Psoas muscle (tissue), 8 donors: ENCODE measurements around the gene CCDC184. TPM values are rescaled to one million over a fixed set of nuclear protein-coding genes. Genes with fewer than 3 reads are reported as not detected.
"Not testable (repeated sequence)": the region's sequence is repeated elsewhere in the genome, so short reads cannot be mapped to it uniquely, and the experiment has no call there.

Experiments
- ATAC-seq, 4 donors: fragments of 200-7000 bp; cut with Tn5 transposase; one replicate each; pipeline ENCODE4 v1.9.1; 2020; ENCODE audit warnings: moderate library complexity in 3 of 4, mild to moderate bottlenecking in 2 of 4
- DNase-seq, 2 donors: peaks; one replicate each; pipeline ENCODE4 v3.0.0-alpha.2; 2020
- H3K27ac ChIP-seq: fragments of 200-600 bp; one replicate; pipeline ENCODE4 v1.8.0; 2022
- H3K27me3 ChIP-seq, 3 donors: fragments of 200-600 bp in 1 of 3; one replicate each; pipeline versions ENCODE4 v1.6.1 to v1.8.0; 2013 to 2022; ENCODE audit warnings: low read length in 2 of 3, mild to moderate bottlenecking in 2 of 3, moderate library complexity in 1 of 3; ENCODE audit not compliant: insufficient read depth in 3 of 3
- H3K36me3 ChIP-seq, 2 donors: fragments of 200-600 bp in 1 of 2; one replicate each; pipeline versions ENCODE4 v1.6.1 to v1.8.0; 2013 to 2022; ENCODE audit warnings: low read depth in 1 of 2, mild to moderate bottlenecking in 1 of 2, moderate library complexity in 1 of 2; ENCODE audit not compliant: insufficient read depth in 1 of 2
- H3K4me1 ChIP-seq: fragments of 200-600 bp; one replicate; pipeline ENCODE4 v1.8.0; 2022
- H3K4me3 ChIP-seq: fragments of 200-600 bp; one replicate; pipeline ENCODE4 v1.8.0; 2022; ENCODE audit warnings: mild to moderate bottlenecking
- H3K9me3 ChIP-seq: fragments of 200-600 bp; one replicate; pipeline ENCODE4 v1.8.0; 2022
- CTCF ChIP-seq: fragments of 200-600 bp; IDR thresholded peaks from one replicate; pipeline ENCODE4 v1.8.0; 2022; ENCODE audit warnings: antibody characterized with exemption
- WGBS, 3 donors: extraction: QIAGEN DNeasy Blood & Tissue Kit; methylation state at CpG; one replicate each; pipeline versions ENCODE4 v1.1.6 to v1.1.7; 2013; 5-methylcytosine and 5-hydroxymethylcytosine counted together
- intact Hi-C, 2 donors: fragments of 100-400 bp; cut with DNase I; formaldehyde crosslinking; loops; one replicate each; pipeline versions ENCODE4 v1.11.0 to v1.14.2; 2022
- polyA plus RNA-seq, 3 donors: library from polyadenylated mRNA; stranded (reverse); fragments of 200-250 nt; gene quantifications; one replicate each; pipeline ENCODE4 v1.2.3, GENCODE V29; 2013
- total RNA-seq, 4 donors: library from RNA; stranded (reverse); fragmentation: NEBNext Ultra II Directional in 2 of 4; extraction: Animal tissue kit (Norgen Biotek cat#: 25700) in 2 of 4; gene quantifications; one replicate each; pipeline versions ENCODE4 v1.2.1 to v1.2.4, GENCODE V29; 2021 to 2023
- donor health status: healthy with polysubstance abuse.
- donor health status: DM: no; HTN: no; CAD: no; lungs with moderate emphysema.
- donor health status: Bipolar disorder and iron deficiency.
- donor health status: healthy.
- donor health status: DM: yes; HTN: yes; CAD: no.
- donor health status: DM: no; HTN: no; CAD: no.
- donor health status: DM: no; HTN: no; CAD: no.
- donor health status: DM: yes; HTN: yes; CAD: no.

CCDC184 gene
- total and polyA plus RNA-seq, 7 donors, result 0.16 to 0.84 (median 0.49) TPM

GRCh38 chr12:48145981-48146380 lies 37.5 kb upstream of the CCDC184 start:
- no peak for TF ChIP-seq CTCF
- peaks cover 4% of the 10 kb centered on the region for H3K4me1 ChIP-seq
- intact Hi-C loops, result loop anchor here in 1 of 2 donors (2.0 kb wide), 1 partner anchor 15 kb away; no protein-coding TSS in a partner anchor
- DNase-seq (no peak), ATAC-seq (no peak)
- peaks cover 22 to 99% of the 10 kb centered on the region in 2 donors for H3K36me3 ChIP-seq
- H3K27ac ChIP-seq, result peak overlapping the region; percentile 97
- H3K27me3 ChIP-seq, result no peaks in the 10 kb centered on the region
- 3 to 26% (median 19%) methylated on average over 1 of the region's 1 CpG for WGBS, 3 donors
- H3K4me3 ChIP-seq, result no peak overlapping the region
- H3K9me3 ChIP-seq, result no peaks in the 10 kb centered on the region

GRCh38 chr12:48151103-48151771 lies 32.2 kb upstream of the CCDC184 start:
- peak overlapping the region; percentile 97 for H3K27ac ChIP-seq
- intact Hi-C loops, result no loop called here
- peak; percentile 71 to 81 (median 76) for ATAC-seq
- WGBS, 3 donors, result 36 to 63% (median 37%) methylated on average over 2 of the region's 2 CpGs
- H3K4me1 ChIP-seq, result peaks cover 40% of the 10 kb centered on the region
- no peaks in the 10 kb centered on the region for H3K9me3 ChIP-seq
- TF ChIP-seq CTCF, result peak; percentile 10
- H3K4me3 ChIP-seq, result peak overlapping the region; percentile 72
- DNase-seq, result peak in 1 of 2 donors; percentile 81
- H3K36me3 ChIP-seq, result peaks cover 7 to 77% of the 10 kb centered on the region in 2 donors
- no peaks in the 10 kb centered on the region for H3K27me3 ChIP-seq

GRCh38 chr12:48155786-48156185 lies 27.7 kb upstream of the CCDC184 start:
- peak in 1 of 2 donors; percentile 38 for DNase-seq
- Histone ChIP-seq H3K4me3 (peak overlapping the region; percentile 87), H3K4me1 (peaks cover 55% of the 10 kb centered on the region), H3K27ac (peak overlapping the region; percentile 97), H3K36me3 (peaks cover 2 to 33% of the 10 kb centered on the region in 2 donors)
- ATAC-seq, H3K9me3 ChIP-seq, H3K27me3 ChIP-seq: not testable (repeated sequence)
- intact Hi-C loops, result loop anchor here in 1 of 2 donors (2.0 kb wide), 1 partner anchor 29 kb away; no protein-coding TSS in a partner anchor
- WGBS, 3 donors, result 56 to 69% (median 62%) methylated on average over 5 of the region's 5 CpGs

GRCh38 chr12:48156652-48157017 lies 26.8 kb upstream of the CCDC184 start:
- Histone ChIP-seq H3K4me3 (peak overlapping the region; percentile 87), H3K4me1 (peaks cover 58% of the 10 kb centered on the region), H3K27ac (peak overlapping the region; percentile 97), H3K36me3 (peaks cover 0 to 24% of the 10 kb centered on the region in 2 donors), H3K27me3 (no peaks in the 10 kb centered on the region), H3K9me3 (no peaks in the 10 kb centered on the region)
- intact Hi-C loops, result loop anchor here in 1 of 2 donors (2.0 kb wide), 1 partner anchor 30 kb away; no protein-coding TSS in a partner anchor
- DNase-seq (peak in 1 of 2 donors; percentile 42), ATAC-seq (peak; percentile 1 to 6 (median 4))
- WGBS, 3 donors, result 5 to 12% (median 9%) methylated on average over 8 of the region's 8 CpGs
- TF ChIP-seq CTCF, result no peak

GRCh38 chr12:48157018-48157888 lies 26.2 kb upstream of the CCDC184 start, which contains the start of gene ASB8:
TSS of gene ASB8 (minus strand) at chr12:48157515. CDS start at chr12:48153496, 4,019 bp downstream.
- peaks cover 62% of the 10 kb centered on the region for H3K4me1 ChIP-seq
- peak within 1 kb of the TSS; percentile 87 for H3K4me3 ChIP-seq
- DNase-seq, result peak; percentile 99 to 100
- WGBS, 3 donors, result 0% methylated on average over 54 to 56 of the region's 56 CpGs
- peak; percentile 86 to 91 (median 90) for ATAC-seq
- H3K36me3 ChIP-seq, result peaks cover 0 to 20% of the 10 kb centered on the region in 2 donors
- intact Hi-C loops, result loop anchor here in 1 of 2 donors (2.0 kb wide), 1 partner anchor 30 kb away; no protein-coding TSS in a partner anchor
- H3K27me3 ChIP-seq, result no peaks in the 10 kb centered on the region
- H3K27ac ChIP-seq, result peak within 1 kb of the TSS; percentile 97
- no peaks in the 10 kb centered on the region for H3K9me3 ChIP-seq
- peak; percentile 55 for TF ChIP-seq CTCF
